NCI-H1417 (cell line): ENCODE data around the gene GABRA5.

Source experiments
- DNase-seq, 3 experiments: peaks; one replicate each; lab custom pipeline; 2025; lab: John Stamatoyannopoulos, UW

The GABRA5 gene

DNA sequence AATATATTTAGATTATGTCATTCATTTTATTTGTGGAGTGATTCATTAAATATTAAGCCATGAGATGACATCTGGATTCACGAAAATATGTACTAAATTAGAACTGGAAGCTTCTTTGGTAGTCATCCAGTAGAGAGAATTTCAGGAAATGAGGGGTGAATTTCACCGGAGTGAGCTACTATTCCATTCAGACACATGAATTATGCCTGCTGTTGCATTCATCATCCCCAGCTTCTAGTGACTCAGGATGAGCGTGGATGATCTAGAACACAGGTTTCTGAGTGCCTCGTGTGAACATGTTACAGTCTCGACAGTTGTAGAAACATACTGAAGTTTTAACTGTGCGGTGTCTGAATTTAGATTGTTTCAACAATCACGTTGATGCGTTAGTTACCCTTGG, 61.2 kb downstream of the GABRA5 start:
- no peak for DNase-seq

DNA sequence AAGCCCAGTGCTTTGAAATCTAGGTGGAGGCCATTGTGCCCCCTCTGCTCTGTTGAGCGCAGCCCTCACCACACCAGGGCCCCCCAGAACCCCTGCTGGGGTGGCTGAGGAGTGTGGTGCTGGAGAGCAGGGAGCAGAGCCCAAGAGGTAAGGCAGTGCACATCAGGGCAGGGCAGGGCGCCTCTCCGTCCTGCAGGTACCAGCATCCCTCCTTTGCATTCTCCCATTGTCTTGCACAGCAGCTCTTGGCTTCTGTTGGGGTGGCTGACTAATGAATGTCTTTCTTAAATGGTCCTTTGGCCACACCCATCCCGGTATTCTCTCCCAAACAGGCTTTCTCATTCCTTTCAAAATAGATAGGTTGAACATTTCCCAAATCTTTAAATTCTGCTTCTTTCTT, 62.7 kb downstream of the GABRA5 start:
- no peak for DNase-seq

DNA sequence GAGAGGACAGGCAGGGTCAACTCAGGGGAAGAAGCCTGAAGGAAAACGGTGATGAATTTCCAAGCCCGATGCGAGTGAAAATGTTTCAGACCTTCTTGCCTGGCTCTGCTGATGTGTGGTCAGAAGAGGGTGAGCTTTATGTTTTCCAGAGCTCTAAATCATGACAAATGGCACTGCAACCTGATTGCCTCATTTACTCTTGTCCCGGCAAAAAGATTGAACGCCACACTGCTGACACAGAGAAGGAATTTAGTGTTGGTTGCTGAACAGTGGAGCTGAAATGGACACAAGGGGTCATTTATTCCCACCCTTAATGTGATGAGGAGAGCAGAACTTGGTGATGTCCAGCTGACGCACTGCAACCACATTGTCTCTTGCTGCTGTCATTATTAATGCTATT, 68.0 kb downstream of the GABRA5 start:
- DNase-seq, result no peak

DNA sequence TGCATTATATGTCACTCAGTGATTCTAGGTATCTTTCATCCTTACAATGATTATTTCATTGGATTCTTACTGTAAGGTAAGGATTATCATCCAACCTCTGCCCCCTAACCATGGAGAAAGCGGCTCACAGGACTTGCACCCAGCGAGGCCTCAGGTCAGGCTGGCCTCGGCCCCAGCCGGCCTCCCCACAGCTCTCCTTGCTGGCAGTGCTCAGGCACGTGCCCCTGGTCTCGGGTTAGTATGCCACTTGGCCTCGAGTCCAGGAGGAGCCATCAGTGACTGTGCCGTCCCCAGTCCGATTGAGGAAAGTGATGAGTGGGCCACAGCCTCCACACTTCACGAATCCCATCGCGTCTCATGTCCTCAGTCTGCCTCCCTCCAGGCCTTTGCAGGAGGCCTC, 68.5 kb downstream of the GABRA5 start:
- DNase-seq, result no peak

DNA sequence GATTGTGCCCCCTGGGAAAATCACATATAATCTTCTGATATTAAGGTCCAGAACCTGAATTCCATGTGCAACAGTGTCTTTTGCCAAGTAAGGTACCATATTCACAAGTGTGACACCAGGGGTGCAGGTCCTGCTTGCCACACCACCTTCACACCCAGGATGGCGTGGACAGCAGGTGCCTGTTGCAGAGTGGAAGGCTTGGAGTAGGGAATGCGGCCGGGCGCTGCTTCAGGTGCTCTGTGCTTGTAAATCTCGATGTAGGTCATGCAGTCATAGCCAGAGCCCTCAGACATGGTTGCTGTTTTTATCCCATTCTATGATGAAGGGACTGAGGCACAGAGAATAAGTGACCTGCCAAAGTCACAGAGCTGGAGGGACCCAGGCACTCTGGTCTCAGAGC, 69.6 kb downstream of the GABRA5 start:
- no peak for DNase-seq

DNA sequence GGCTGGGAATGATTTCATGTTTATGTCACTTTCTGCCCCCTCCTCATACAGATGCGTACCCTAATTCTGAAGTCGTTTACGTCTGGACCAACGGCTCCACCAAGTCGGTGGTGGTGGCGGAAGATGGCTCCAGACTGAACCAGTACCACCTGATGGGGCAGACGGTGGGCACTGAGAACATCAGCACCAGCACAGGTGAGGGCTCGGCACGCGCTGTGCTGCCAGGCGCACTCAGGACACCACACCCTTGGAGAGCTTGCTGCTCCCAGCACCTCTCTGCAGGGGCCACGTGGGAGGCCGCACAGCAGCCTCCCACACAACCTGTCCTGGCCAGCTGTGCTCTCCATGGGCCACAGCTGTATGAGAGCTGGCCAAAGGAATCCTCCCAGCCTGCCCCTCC, 70.3 kb downstream of the GABRA5 start:
- no peak for DNase-seq

DNA sequence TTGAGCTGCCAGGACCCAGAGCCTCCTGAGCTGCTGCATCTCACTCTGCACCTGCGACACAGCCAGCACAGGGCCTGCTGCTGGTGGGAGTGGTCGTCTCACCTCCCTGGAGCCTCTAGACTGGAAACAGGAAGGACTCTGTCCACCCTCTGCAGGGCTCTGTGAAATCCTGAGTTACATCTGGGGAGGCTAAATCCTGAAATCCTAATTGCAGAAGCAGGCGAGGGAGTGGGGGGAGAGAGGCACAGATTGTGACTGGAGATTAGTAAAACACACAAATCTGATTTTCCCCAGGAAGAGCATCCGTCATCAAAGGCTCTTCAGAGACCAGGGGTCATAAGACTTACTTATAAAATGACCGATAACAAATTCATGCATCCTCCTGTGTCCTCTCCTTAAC, 72.5 kb downstream of the GABRA5 start:
- DNase-seq, result no peak

DNA sequence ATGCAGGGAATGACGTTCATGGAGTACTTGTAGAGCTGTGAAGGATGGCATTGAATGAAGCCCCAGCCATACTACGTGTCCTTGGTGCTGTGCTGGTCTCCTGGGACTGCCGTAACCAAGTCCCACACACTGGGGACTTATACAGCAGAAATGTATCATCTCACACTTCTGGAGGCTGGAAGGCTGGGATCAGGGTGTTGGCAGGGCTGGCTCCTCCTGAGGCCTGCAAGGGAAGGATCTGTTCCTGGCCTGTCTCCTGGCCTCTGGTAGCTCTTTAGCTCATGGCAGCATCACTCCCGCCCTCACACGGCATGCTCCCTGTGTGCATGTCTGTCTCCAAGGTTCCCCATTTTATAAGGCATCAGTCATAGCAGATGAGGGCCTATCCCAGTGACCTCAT, 74.6 kb downstream of the GABRA5 start:
- no peak for DNase-seq

DNA sequence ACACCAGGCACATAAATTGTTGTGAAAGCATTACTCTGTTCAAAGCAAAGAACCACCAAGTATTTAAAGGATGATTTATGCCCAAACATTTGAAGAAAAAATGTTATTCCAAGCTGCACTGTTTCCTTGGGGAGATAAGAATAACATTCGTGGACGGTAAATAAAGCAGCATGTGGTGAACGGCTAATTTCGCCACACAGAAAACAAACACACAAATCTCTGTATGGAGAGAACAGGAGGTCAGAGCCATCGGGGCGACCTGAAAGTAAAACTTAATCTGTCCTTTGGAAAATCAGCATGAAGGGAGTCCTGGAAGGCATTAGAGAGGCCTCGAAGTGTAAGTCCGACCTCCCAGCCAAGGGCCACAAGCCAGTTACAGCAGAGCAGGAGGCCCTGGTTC, 77.0 kb downstream of the GABRA5 start:
- DNase-seq, result no peak

DNA sequence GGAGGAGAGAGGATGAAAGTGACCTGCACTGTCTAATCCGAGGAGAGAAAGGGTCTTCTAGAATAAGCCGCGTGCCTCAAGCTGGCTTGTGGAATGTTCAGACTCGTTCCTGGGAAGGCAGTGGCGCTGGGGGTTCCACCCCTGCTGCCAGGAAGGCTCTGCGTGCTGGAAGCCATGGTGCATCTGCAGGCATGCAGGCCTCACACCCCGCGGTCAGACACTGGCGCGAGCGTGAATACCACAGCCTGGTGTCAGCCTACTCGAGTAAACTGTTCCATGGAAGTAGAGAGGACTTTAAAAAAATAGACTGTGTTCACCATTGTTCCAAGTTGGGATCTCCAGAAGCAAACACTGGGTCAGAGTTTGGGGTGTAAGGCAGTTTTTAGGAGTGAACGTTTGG, 78.2 kb downstream of the GABRA5 start:
- DNase-seq, result no peak

DNA sequence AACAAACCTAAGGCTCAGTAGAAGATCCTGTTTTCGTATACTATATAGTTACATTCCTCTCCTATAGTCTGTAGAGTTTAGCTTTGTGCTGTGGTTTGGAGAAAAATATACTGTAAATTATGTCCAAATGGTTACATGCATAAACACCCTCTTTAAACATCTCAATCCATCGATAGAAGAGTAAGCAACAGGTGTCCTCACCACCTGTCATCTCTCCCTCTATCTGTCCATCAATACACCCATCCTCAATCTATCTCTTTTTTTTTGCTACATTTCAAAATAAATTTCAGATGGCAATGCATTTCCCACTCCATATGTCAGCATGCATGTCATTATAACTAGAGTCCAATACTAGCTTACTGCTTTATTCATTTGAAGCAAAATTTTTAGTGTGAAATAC, 83.1 kb downstream of the GABRA5 start:
- DNase-seq, result no peak

DNA sequence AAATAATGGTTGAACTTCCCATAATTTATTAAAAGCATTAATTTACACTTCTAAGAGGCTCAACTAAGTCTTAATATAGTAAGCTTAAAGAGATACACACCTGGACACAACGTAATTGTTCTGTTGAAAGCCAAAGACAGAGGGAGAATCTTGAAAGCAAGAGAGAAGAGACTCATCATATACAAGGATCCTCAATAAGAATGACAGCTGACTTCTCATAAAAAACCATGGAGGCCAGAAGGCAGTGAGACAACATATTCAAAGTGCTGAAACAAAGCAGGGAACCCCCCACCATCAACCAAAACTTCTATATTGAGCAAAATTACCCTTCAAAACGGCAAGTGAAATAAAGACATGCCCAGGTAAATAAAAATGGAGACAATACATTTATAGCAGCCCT, 87.5 kb downstream of the GABRA5 start:
- DNase-seq, result no peak

DNA sequence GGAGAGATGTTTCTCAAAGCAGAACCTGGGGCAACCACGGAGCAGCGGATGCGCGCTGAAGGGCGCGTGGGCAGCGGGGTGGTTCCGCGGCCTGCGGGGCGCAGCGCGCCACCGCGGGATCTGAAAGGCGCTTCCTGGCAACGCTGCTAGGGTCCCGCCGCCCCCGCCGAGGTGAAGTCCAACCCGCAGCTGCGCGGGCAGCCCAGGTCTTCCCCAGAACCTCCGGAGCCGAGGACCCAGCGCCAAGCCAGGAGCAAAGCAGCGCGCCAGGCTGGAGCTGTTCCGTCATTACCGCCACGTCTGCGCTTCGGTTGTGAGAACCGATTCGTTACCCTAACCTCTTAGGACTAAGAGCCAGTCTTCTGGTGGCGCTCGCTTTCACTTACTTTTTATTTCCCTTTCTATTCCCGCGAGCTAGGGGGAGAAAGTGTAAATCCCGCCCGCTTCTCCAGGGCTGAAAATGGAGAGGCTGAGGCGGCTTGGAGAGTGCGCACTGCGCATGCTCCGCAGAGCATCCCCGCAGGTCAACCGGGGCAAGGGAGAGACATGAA, 100.9 kb downstream of the GABRA5 start:
- no peak for DNase-seq

DNA sequence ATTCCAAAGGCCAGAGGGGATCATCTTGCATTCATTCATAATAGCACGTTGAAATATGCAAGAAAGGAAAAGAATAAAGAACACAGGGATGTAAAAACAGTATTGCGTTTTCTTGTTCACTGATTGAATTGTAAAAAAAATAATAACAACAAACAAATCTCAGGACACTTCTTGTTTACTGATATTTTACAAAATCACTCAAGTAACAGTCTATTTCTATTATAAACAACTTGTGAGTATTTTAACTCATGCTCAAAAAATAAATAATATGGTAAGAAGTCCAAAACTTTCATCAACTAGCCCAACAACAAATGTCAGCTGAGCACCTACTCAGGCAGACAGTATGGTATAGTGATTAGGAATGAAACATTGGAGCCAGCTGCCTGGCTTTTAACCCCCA, 101.9 kb downstream of the GABRA5 start:
- DNase-seq, result no peak

DNA sequence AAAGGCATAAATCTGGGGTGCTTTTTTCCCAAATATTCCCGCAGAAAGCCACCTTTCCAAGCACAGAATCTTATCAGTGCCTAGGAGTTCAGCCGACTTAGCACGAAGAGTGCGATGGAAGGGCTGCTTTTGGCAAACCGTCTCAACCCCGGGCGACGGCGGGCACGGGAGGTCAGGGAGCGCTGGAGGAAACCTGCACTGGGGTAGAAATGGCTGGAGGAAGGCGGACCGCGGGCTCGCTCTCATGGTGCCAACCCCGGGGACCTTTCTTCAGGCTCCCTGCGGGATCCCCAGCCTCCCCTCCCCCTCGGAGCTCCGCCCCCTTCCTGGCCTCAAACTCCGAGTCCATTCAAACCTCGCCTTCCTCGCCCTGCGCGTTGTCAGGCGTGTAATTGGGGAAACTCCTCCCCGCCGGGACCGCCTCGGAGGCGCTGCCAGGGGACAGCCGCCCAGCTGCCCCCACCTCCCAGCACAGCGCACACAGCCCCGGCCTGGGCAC, 103.9 kb downstream of the GABRA5 start, which contains the start of gene GABRG3:
Gene GABRG3, plus strand, starts transcription at position 470 of the 499 bp plus-strand sequence.
- peak; percentile 17 to 73 (median 69) for DNase-seq

DNA sequence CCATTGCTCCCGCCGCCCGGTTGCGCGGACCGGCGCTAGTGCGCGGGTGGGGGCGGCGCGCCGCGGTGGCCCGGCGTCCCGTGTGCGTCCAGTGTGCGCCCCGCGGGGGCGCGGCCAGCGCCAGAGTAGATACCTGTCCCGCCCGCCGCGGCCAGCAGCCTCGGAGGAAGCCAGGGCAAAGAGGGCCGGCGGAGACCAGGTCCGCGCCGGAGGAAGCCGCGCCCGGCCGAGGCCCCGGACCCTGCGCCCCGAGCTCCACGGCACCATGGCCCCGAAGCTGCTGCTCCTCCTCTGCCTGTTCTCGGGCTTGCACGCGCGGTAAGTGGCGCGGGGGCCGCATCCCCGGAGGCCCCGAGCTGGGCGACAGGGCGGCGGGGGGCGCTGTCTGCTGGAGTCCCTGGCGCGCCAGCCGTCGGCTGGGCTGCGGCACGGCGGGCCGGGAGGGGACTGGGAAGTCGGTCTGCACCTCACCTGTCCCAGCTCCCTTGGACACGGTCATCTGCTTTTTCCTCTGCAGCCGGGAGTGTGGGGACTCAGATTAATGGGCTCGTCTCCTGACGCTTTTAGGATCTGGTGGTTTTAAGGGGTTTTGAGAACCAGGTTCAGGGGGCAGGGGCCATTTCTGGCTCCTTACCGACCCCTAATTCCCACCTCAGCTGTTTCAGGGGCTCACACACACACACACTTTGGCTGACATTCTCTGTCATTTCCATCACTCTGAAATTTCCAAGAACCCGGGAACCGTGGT, 104.6 kb downstream of the GABRA5 start:
- DNase-seq, result peak; percentile 15 to 69 (median 56)

DNA sequence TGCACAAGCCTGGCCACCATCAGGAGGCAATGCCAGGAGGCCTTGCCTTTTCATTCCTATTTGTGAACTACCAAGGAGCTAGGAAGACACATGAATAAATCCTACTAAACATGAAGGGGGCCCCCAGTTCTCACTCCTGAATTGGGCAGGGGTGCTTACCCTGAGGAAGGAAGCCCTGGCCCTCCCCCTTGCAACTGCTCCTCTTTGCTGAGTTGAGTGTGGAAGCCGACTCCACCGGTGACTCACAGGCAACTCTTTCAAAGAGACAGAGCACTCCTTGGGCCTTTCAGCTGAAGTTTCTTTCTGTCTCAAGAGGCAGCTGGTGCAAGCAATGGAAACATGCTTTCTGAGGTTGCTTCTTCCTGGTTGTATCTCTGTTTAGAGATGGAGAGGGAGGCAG, 105.8 kb downstream of the GABRA5 start:
- no peak for DNase-seq

DNA sequence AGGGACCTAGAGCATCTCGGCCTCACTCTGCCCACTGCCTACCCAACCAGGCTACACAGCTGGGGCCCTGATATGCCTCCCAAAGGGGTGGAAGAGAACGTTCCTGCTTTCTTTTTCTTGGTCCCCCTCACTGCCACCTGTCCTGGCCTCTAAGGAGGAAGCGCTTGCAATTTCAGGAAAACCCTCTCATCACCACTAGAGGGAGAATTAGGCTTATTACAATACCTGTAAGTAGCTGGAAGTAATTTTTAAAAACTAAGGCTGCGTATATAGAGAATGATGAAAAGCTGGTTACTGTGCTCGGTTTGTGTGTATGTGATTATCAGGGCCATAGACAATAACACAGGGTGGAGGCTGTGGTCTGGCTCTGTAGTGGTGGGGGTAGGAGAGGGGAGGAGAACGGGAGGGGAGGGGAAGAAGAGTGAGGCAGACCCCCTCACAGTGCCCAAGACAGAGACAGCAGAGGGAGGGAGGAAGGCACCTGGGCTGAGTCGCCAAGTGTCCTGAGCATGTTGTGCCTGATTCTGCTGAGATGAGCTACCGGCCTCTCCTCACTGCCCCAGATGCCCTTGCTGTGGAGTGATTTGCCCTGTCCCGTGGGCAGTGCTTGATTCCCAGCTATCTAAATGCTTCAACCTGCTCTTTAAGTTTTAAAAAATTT, 107.4 kb downstream of the GABRA5 start:
- peak; percentile 25 to 72 (median 32) for DNase-seq

DNA sequence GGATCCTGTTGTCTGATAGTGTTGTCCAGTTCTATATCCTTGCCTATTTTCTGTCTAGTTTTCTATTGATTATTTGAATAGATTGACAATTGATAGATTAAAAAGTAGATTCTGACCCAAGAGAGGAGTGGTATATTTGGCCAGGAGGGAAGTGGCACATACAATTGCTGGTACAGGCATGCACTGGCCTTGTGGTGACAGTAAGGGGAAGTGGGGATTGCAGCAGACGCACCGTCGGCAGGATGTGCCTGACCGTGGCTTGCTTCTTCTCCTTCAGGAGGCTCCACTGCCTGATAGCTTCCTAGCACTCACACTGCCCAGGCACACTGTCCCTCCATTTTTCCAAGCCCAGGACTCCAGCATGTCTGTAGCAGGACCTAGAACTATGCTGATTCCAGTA, 114.6 kb downstream of the GABRA5 start:
- DNase-seq, result no peak

DNA sequence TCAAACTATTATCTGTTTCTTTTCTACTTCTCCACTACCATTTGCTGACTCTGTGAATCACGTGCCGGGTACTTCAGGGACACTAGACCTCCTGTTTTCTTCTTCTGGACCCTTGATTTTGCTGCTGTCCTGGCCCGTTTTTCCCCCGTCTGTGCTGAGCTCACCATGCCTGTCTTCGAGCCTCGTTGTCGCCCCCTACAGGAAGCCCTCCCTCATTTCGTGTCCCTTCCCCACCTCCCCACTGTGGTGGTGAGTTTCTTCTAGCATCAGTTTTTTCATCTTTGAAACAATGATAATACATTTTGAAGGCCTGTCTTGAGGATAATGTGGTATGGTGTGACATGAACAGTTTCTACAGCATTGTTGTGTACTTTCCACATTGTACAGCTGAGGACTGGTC, 117.0 kb downstream of the GABRA5 start:
- no peak for DNase-seq

DNA sequence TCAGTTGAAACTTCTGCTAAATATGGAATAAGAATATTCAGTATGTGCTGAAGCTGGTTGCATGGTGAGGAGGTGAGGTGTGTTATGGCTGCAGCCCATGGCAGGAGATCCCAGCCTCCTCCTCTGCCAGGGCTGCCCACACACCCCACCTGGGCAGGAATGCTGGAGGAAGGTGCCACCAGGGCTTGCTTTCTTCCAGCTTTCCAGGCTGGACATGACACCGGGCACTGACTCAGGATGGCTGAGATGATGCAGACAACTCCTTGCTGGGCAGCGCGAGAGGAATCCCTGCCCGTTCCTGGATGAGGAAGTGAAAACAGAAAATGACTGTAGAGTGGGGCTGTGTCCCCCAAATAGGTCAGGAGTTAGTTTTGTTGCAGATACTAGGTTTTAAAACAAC, 118.2 kb downstream of the GABRA5 start:
- no peak for DNase-seq

DNA sequence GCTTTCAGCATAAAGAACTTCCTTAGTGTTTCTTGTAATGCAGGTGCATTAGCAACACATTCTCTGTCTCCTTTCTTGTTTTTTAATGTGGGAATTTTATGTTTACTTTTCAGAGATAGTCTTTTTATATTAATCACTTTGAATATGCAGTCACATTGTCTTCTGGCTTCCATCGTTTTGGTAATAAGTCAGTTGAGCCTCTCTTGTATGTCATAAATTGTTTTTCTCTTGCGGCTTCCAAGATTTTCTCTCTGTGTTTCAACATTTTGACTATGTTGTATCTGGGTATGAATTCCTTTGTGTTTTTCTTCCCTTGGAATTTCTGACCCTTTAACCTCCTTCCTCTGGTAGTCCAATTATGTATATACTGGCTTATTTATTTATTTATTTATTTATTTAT, 129.4 kb downstream of the GABRA5 start:
- no peak for DNase-seq
